Keratinocyte (primary cell): ENCODE data around the gene CTIF. TPM values are rescaled to one million over a fixed set of nuclear protein-coding genes. Genes with fewer than 3 reads are reported as not detected.

Source experiments
- DNase-seq: peaks from one replicate; pipeline ENCODE4 v3.0.0-alpha.2; 2011; ENCODE audit warnings: low read depth, missing footprints, low spot score
- FAIRE-seq: peaks from 2 replicates; lab custom pipeline; 2011; peaks lifted over from hg19 to GRCh38; lab: Jason Lieb, UNC
- H2AFZ ChIP-seq: 2 replicates; pipeline ENCODE4 v1.6.0; 2012; ENCODE audit warnings: low read length, control low read depth, inconsistent platforms; ENCODE audit not compliant: control insufficient read depth
- H3K27ac ChIP-seq: 2 replicates; pipeline ENCODE4 v1.5.1; 2011; ENCODE audit warnings: low read length; ENCODE audit not compliant: control insufficient read depth, insufficient read depth
- H3K27me3 ChIP-seq: 3 replicates; pipeline ENCODE4 v1.6.0; 2011; ENCODE audit warnings: low read length; ENCODE audit not compliant: control insufficient read depth, insufficient read depth; ENCODE audit errors: extremely low read depth
- H3K36me3 ChIP-seq, 2 experiments: 2 replicates in 1 of 2; 3 replicates in 1 of 2; pipeline ENCODE4 v1.5.1; 2011; ENCODE audit warnings: low read length in 2 of 2, mild to moderate bottlenecking in 1 of 2; ENCODE audit not compliant: control insufficient read depth in 2 of 2, insufficient read depth in 2 of 2; ENCODE audit errors: extremely low read depth in 1 of 2
- H3K4me1 ChIP-seq: 3 replicates; pipeline ENCODE4 v1.5.1; 2011; ENCODE audit warnings: low read length; ENCODE audit not compliant: control insufficient read depth, insufficient read depth; ENCODE audit errors: extremely low read depth
- H3K4me2 ChIP-seq: 3 replicates; pipeline ENCODE4 v1.6.0; 2011; ENCODE audit warnings: low read depth, low read length; ENCODE audit not compliant: control insufficient read depth, insufficient read depth; ENCODE audit errors: extremely low read depth
- H3K4me3 ChIP-seq, 3 experiments: fragments of 200-600 bp in 1 of 3; sonication (generic) in 1 of 3; 2 replicates in 2 of 3; 3 replicates in 1 of 3; pipeline ENCODE4 v1.5.1; 2011 to 2016; ENCODE audit warnings: low read length in 3 of 3, mild to moderate bottlenecking in 3 of 3, control low read depth in 2 of 3, inconsistent platforms in 1 of 3, low read depth in 1 of 3, mixed read lengths in 1 of 3, mixed run types in 1 of 3, moderate library complexity in 1 of 3; ENCODE audit not compliant: control insufficient read depth in 2 of 3, insufficient read depth in 2 of 3; ENCODE audit errors: extremely low read depth in 1 of 3
- H3K79me2 ChIP-seq: 2 replicates; pipeline ENCODE4 v1.6.0; 2012; ENCODE audit warnings: low read length; ENCODE audit not compliant: control insufficient read depth, insufficient read depth
- H3K9ac ChIP-seq: 3 replicates; pipeline ENCODE4 v1.6.0; 2011; ENCODE audit warnings: low read length; ENCODE audit not compliant: control insufficient read depth, insufficient read depth; ENCODE audit errors: extremely low read depth
- H3K9me1 ChIP-seq: 3 replicates; pipeline ENCODE4 v1.6.0; 2011; ENCODE audit warnings: low read length; ENCODE audit not compliant: control insufficient read depth, insufficient read depth; ENCODE audit errors: extremely low read depth
- H3K9me3 ChIP-seq: 2 replicates; pipeline ENCODE4 v1.5.1; 2012; ENCODE audit warnings: low read depth, low read length; ENCODE audit not compliant: control insufficient read depth
- H4K20me1 ChIP-seq: 3 replicates; pipeline ENCODE4 v1.6.0; 2011; ENCODE audit warnings: low read length; ENCODE audit not compliant: control insufficient read depth, insufficient read depth; ENCODE audit errors: extremely low read depth
- EZH2 ChIP-seq: IDR thresholded peaks from one replicate; pipeline ENCODE4 v1.6.1; 2012; ENCODE audit warnings: inconsistent platforms, mild to moderate bottlenecking, low read length, moderate library complexity
- dilution Hi-C: fragments of 300-500 bp; cut with MboI; formaldehyde crosslinking; loops from one replicate; pipeline ENCODE4 v1.7.0; 2020; ENCODE audit warnings: low sequenced_read_pairs; ENCODE audit not compliant: extremely low pct_ligation_motif_present
- polyA plus RNA-seq, 5 experiments: library from polyadenylated mRNA; depleted of rRNA in 3 of 5; stranded (reverse) in 3 of 5; stranded (forward) in 1 of 5; unstranded in 1 of 5; fragments of >200 nt; gene quantifications; 1 replicate in 1 of 5; 2 replicates in 3 of 5; 3 replicates in 1 of 5; pipeline versions ENCODE4 v1.2.1 to v1.2.3, GENCODE V29; 2011 to 2012; ENCODE audit warnings: missing spikeins in 2 of 5, low read depth in 1 of 5, low replicate concordance in 1 of 5
- TF ChIP-seq, protein P1 (sequence below), 3 experiments: IDR thresholded peaks in 1 of 3; conservative IDR thresholded peaks in 1 of 3; optimal IDR thresholded peaks in 1 of 3; 2 replicates in 2 of 3; 3 replicates in 1 of 3; pipeline versions ENCODE3 to v1.5.1; 2011; ENCODE audit warnings: low read length in 3 of 3, mild to moderate bottlenecking in 3 of 3, moderate library complexity in 2 of 3, control low read depth in 1 of 3, inconsistent platforms in 1 of 3; ENCODE audit not compliant: insufficient read depth in 2 of 3; ENCODE audit errors: extremely low read depth in 1 of 3

CTIF gene
- polyA plus RNA-seq, 1 donor (not counting 4 experiments of a cell fraction or from before 2014, with no cell fraction given) = 15.0 TPM

DNA sequence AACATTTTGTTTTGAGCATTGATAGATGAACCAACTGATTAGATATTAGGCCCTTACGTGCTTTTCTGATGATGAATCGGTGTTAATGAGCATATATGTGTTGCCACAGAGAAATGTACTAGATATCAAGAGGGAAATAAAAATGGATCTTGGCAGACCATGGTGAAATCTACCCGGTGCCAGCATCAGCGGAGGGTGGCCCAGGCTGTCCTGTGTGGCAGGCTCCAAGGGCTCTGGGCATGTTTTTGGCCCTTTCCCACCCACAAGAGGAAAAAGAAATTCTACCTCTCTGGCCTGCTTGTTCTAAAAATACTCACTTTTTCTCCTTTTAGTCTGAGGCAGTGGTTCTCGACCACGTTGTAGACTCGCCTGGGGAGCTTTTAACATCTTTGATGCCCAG, 154.2 kb downstream of the CTIF start:
- H3K9me3 ChIP-seq = no peaks in the 10 kb centered on the region
- H3K4me3 ChIP-seq = no peak overlapping the region
- DNase-seq (no peak), FAIRE-seq (no peak)
- no peaks in the 10 kb centered on the region for H3K27me3 ChIP-seq
- H3K36me3 ChIP-seq = peaks cover 4 to 5% of the 10 kb centered on the region in 2 experiments
- dilution Hi-C loops = no loop called here
- H3K9ac ChIP-seq = no peak overlapping the region
- H3K4me2 ChIP-seq = no peak overlapping the region
- no peaks in the 10 kb centered on the region for H3K79me2 ChIP-seq
- TF ChIP-seq, protein P1, sequence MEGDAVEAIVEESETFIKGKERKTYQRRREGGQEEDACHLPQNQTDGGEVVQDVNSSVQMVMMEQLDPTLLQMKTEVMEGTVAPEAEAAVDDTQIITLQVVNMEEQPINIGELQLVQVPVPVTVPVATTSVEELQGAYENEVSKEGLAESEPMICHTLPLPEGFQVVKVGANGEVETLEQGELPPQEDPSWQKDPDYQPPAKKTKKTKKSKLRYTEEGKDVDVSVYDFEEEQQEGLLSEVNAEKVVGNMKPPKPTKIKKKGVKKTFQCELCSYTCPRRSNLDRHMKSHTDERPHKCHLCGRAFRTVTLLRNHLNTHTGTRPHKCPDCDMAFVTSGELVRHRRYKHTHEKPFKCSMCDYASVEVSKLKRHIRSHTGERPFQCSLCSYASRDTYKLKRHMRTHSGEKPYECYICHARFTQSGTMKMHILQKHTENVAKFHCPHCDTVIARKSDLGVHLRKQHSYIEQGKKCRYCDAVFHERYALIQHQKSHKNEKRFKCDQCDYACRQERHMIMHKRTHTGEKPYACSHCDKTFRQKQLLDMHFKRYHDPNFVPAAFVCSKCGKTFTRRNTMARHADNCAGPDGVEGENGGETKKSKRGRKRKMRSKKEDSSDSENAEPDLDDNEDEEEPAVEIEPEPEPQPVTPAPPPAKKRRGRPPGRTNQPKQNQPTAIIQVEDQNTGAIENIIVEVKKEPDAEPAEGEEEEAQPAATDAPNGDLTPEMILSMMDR (optimal IDR thresholded peaks at IDR 0.05 in 1 of 3, IDR thresholded peaks at IDR 0.05 in 1 of 3, conservative IDR thresholded peaks at IDR 0.05 in 1 of 3; ENCODE audit: extremely low read depth in 1 of 3, insufficient read depth in 2 of 3, low read length in 3 of 3) = no peak
- TF ChIP-seq EZH2 = no peak
- H3K9me1 ChIP-seq = no peaks in the 10 kb centered on the region
- no peaks in the 10 kb centered on the region for H4K20me1 ChIP-seq
- no peaks in the 10 kb centered on the region for H3K4me1 ChIP-seq
- no peak overlapping the region for H2AFZ ChIP-seq
- H3K27ac ChIP-seq = no peak overlapping the region

DNA sequence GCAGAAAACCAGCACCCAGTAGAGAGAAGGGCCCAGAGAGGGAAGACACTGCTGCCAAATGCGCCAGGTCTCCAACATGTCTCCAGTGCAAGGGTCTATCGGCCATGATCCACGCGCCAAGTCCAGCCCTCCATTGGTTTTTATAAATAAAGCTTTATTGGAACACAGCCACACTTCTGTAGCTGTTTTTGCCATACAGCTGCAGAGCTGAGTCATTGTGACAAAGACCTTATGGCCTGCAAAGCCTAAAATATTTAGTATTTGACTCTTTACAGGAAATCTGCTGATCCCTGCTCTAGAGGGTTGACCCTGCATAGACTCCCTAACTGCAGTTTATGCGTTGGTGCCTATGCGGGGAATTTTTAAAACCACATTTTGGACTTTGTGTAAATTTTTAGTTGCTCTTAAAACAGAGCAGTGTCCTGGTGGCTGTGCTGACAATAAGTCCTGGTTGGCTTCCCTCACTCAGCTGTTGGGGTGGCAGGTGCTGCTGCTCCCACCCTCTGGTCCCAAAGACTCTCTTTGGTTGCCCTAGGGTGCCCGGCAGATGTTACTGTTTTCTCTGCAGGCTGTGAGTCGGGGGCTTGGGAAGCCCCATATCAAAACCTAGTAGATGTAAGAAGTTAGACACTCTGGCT, 154.9 kb downstream of the CTIF start:
- no peak overlapping the region for H3K9ac ChIP-seq
- no peak overlapping the region for H3K4me2 ChIP-seq
- H3K9me1 ChIP-seq = no peaks in the 10 kb centered on the region
- H3K27me3 ChIP-seq = no peaks in the 10 kb centered on the region
- no peaks in the 10 kb centered on the region for H4K20me1 ChIP-seq
- no peaks in the 10 kb centered on the region for H3K9me3 ChIP-seq
- H3K27ac ChIP-seq = no peak overlapping the region
- H3K79me2 ChIP-seq = no peaks in the 10 kb centered on the region
- dilution Hi-C loops = no loop called here
- FAIRE-seq (no peak), DNase-seq (no peak)
- no peak overlapping the region for H2AFZ ChIP-seq
- H3K4me3 ChIP-seq = no peak overlapping the region
- TF ChIP-seq EZH2 = no peak
- TF ChIP-seq, protein P1 (optimal IDR thresholded peaks at IDR 0.05 in 1 of 3, IDR thresholded peaks at IDR 0.05 in 1 of 3, conservative IDR thresholded peaks at IDR 0.05 in 1 of 3; ENCODE audit: extremely low read depth in 1 of 3, insufficient read depth in 2 of 3, low read length in 3 of 3) = no peak
- peaks cover 3 to 4% of the 10 kb centered on the region in 2 experiments for H3K36me3 ChIP-seq
- no peaks in the 10 kb centered on the region for H3K4me1 ChIP-seq
